SK-N-SH (cell line): Measurements from ENCODE around the gene PCBD1. TPM values are rescaled to one million over a fixed set of nuclear protein-coding genes. Genes with fewer than 3 reads are reported as not detected.

ENCODE experiments used
- CTCF ChIA-PET: fragments of 300-600, 350-600 bp; formaldehyde crosslinking; extraction: SDS; loops from one replicate; lab custom pipeline; 2021; lab: Yijun Ruan, JAX
- POLR2A ChIA-PET: fragments of 350-600 bp; sonication (Branson Sonifier 250); formaldehyde crosslinking; extraction: SDS; loops from one replicate; lab custom pipeline; 2020; ENCODE audit warnings: antibody characterized with exemption, inconsistent platforms; lab: Yijun Ruan, JAX
- DNase-seq: peaks from one replicate; pipeline ENCODE4 v3.0.0; 2012
- H2AFZ ChIP-seq: fragments of 200-600 bp; sonication (generic); 2 replicates; pipeline ENCODE4 v1.8.1; 2016; ENCODE audit warnings: antibody characterized with exemption, mild to moderate bottlenecking, low read depth
- H3F3A ChIP-seq: fragments of 200-600 bp; sonication (generic); replicated peaks from 2 replicates; pipeline ENCODE3; 2016; ENCODE audit warnings: antibody characterized with exemption, mild to moderate bottlenecking; ENCODE audit not compliant: insufficient read depth
- H3K27ac ChIP-seq, 2 experiments: fragments of 200-500 bp in 1 of 2; fragments of 200-600 bp in 1 of 2; sonication (Bioruptor generic) in 1 of 2; sonication (generic), shearing (Covaris generic) in 1 of 2; 2 replicates each; pipeline versions ENCODE4 v1.5.1 to v1.6.1; 2014 to 2016; ENCODE audit warnings: low read depth in 2 of 2, inconsistent platforms in 1 of 2, low read length in 1 of 2, mild to moderate bottlenecking in 1 of 2, mixed read lengths in 1 of 2
- H3K27me3 ChIP-seq: fragments of 200-600 bp; sonication (generic), shearing (Covaris generic); 2 replicates; pipeline ENCODE4 v1.6.1; 2016; ENCODE audit warnings: mixed run types; ENCODE audit not compliant: insufficient read depth
- H3K36me3 ChIP-seq, 2 experiments: fragments of 200-500 bp in 1 of 2; fragments of 200-600 bp in 1 of 2; sonication (Bioruptor generic) in 1 of 2; sonication (generic) in 1 of 2; replicated peaks in 1 of 2; 2 replicates each; pipeline versions ENCODE3 to v1.5.1; 2014 to 2016; ENCODE audit warnings: low read length in 1 of 2, mild to moderate bottlenecking in 1 of 2; ENCODE audit not compliant: insufficient read depth in 2 of 2, control insufficient read depth in 1 of 2
- H3K4me1 ChIP-seq, 2 experiments: fragments of 200-500 bp in 1 of 2; fragments of 200-600 bp in 1 of 2; sonication (Bioruptor generic) in 1 of 2; sonication (generic), shearing (Covaris generic) in 1 of 2; 2 replicates each; pipeline versions ENCODE4 v1.5.1 to v1.6.1; 2014 to 2016; ENCODE audit warnings: low read depth in 1 of 2, low read length in 1 of 2, mixed run types in 1 of 2; ENCODE audit not compliant: insufficient read depth in 2 of 2, control insufficient read depth in 1 of 2
- H3K4me2 ChIP-seq: fragments of 200-600 bp; sonication (generic), shearing (Covaris generic); 2 replicates; pipeline ENCODE4 v1.6.1; 2017; ENCODE audit warnings: mixed run types
- H3K4me3 ChIP-seq, 2 experiments: fragments of 200-500 bp in 1 of 2; fragments of 200-600 bp in 1 of 2; sonication (Bioruptor generic) in 1 of 2; sonication (generic), shearing (Covaris generic) in 1 of 2; 2 replicates each; pipeline versions ENCODE4 v1.5.1 to v1.8.1; 2014 to 2016; ENCODE audit warnings: low read depth in 2 of 2, inconsistent platforms in 1 of 2, low read length in 1 of 2, mild to moderate bottlenecking in 1 of 2, mixed read lengths in 1 of 2, moderate library complexity in 1 of 2
- H3K79me2 ChIP-seq: fragments of 200-600 bp; sonication (generic); 2 replicates; pipeline ENCODE4 v1.8.1; 2017; ENCODE audit warnings: mild to moderate bottlenecking; ENCODE audit not compliant: insufficient read depth
- H3K9ac ChIP-seq: fragments of 200-600 bp; sonication (generic); 2 replicates; pipeline ENCODE4 v1.6.1; 2017; ENCODE audit warnings: mixed run types
- H3K9me2 ChIP-seq: fragments of 200-600 bp; sonication (generic); 2 replicates; pipeline ENCODE4 v1.6.1; 2017; ENCODE audit warnings: mixed run types
- H3K9me3 ChIP-seq: fragments of 200-600 bp; sonication (generic); 2 replicates; pipeline ENCODE4 v1.6.1; 2017; ENCODE audit warnings: mixed run types, mild to moderate bottlenecking, moderate library complexity
- H4K20me1 ChIP-seq: fragments of 200-600 bp; sonication (generic); 2 replicates; pipeline ENCODE4 v1.6.1; 2017; ENCODE audit warnings: mild to moderate bottlenecking, mixed run types; ENCODE audit not compliant: insufficient read depth
- CHD2 ChIP-seq: fragments of 150-350 bp; IDR thresholded peaks from 2 replicates; pipeline ENCODE4 v1.6.1; 2018; ENCODE audit warnings: low read length; ENCODE audit not compliant: partially characterized antibody
- ELF1 ChIP-seq: IDR thresholded peaks from 2 replicates; pipeline ENCODE4 v1.4.0; 2012
- EP300 ChIP-seq, 2 experiments: IDR thresholded peaks; 2 replicates each; pipeline versions ENCODE4 v1.4.0 to v1.6.1; 2012; ENCODE audit warnings: borderline replicate concordance in 1 of 2, low read depth in 1 of 2, low read length in 1 of 2
- FOSL2 ChIP-seq: IDR thresholded peaks from 2 replicates; pipeline ENCODE4 v1.4.0; 2012; ENCODE audit warnings: low read depth, mild to moderate bottlenecking, moderate library complexity, borderline replicate concordance
- FOXJ3 ChIP-seq: sonication (generic); formaldehyde crosslinking; IDR thresholded peaks from 2 replicates; pipeline ENCODE4 v1.5.1; 2020; ENCODE audit warnings: mild to moderate bottlenecking, missing genetic modification reagents
- JUND ChIP-seq: IDR thresholded peaks from 2 replicates; pipeline ENCODE4 v1.4.0; 2012
- MEF2A ChIP-seq: IDR thresholded peaks from 2 replicates; pipeline ENCODE4 v1.4.0; 2012; ENCODE audit warnings: low read depth, borderline replicate concordance
- MXI1 ChIP-seq: IDR thresholded peaks from 2 replicates; pipeline ENCODE4 v1.6.1; 2012; ENCODE audit warnings: mild to moderate bottlenecking, low read depth, low read length, improper control_type of control experiment
- NFIC ChIP-seq: IDR thresholded peaks from 2 replicates; pipeline ENCODE4 v1.4.0; 2012; ENCODE audit warnings: borderline replicate concordance
- RCOR1 ChIP-seq: fragments of 150-350 bp; IDR thresholded peaks from 2 replicates; pipeline ENCODE4 v1.6.1; 2017; ENCODE audit warnings: antibody characterized with exemption, low read length
- RXRA ChIP-seq: IDR thresholded peaks from 2 replicates; pipeline ENCODE4 v1.4.0; 2012; ENCODE audit warnings: low read depth, mild to moderate bottlenecking, borderline replicate concordance
- SIN3A ChIP-seq: IDR thresholded peaks from 2 replicates; pipeline ENCODE4 v1.6.1; 2012; ENCODE audit warnings: low read depth, mild to moderate bottlenecking, low read length, moderate library complexity, borderline replicate concordance
- TAF1 ChIP-seq: IDR thresholded peaks from 2 replicates; pipeline ENCODE4 v1.6.1; 2012; ENCODE audit warnings: low read depth, mild to moderate bottlenecking, low read length, moderate library complexity, borderline replicate concordance
- WGBS: methylation state at CpG from one replicate; pipeline ENCODE4 v1.1.6; 2017; ENCODE audit warnings: low lambda C conversion rate; 5-methylcytosine and 5-hydroxymethylcytosine counted together
- polyA plus RNA-seq, 3 experiments: library from polyadenylated mRNA; depleted of rRNA; stranded (reverse); fragments of >200 nt; gene quantifications; 2 replicates each; pipeline ENCODE4 v1.2.3, GENCODE V29; 2012
- TF ChIP-seq, protein P1 (sequence below): fragments of 200-600 bp; sonication (generic); IDR thresholded peaks from 2 replicates; pipeline ENCODE4 v1.6.1; 2017; ENCODE audit warnings: antibody characterized with exemption, mild to moderate bottlenecking, moderate library complexity
- TF ChIP-seq, protein P2 (sequence below): fragments of 150-350 bp; IDR thresholded peaks from 2 replicates; pipeline ENCODE4 v1.6.1; 2016; ENCODE audit warnings: mild to moderate bottlenecking, low read depth, low read length
- TF ChIP-seq, protein P3 (sequence below): IDR thresholded peaks from 2 replicates; pipeline ENCODE4; 2012
- TF ChIP-seq, protein P4 (sequence below): IDR thresholded peaks from 2 replicates; pipeline ENCODE4 v1.4.0; 2012; ENCODE audit warnings: low read depth, borderline replicate concordance

Gene PCBD1
- polyA plus RNA-seq, 1 of the 3 experiments (the other 2 are of a cell fraction): 112 TPM

DNA sequence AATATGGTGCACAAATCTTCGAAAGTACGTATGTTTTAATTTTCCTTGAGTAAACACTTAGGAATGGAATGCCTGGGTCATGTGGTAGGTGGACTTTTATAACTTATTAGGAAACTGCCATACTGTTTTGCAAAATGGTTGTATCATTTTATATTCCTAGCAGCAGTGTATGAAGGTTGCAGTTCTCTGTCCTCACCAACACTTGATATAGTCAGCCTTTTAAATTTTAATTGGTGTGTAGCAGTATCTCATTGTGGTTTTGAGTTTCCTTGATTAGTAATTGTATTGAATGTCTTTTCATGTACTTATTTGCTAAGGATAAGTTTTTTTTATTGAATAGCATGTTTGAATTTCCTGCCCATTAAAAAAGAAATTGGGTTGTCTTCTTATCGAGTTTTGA lies 926 bp upstream of the PCBD1 start:
- WGBS: 87% methylated on average over 3 of the region's 3 CpGs
- peaks cover 6 to 47% of the 10 kb centered on the region in 2 experiments; a peak in 2 of 4 replicates for H3K4me1 ChIP-seq
- ChIA-PET CTCF (interaction anchor here (1.2 to 2.9 kb wide), 2 partner anchors 11 to 14 kb away, joined by 5 to 27 read pairs; no protein-coding TSS in a partner anchor), POLR2A (interaction anchor here (0.5 to 3.3 kb wide), 2 partner anchors 11 to 92 kb away, joined by 5 to 25 read pairs; no protein-coding TSS in a partner anchor)
- H3F3A ChIP-seq: no peaks in the 10 kb centered on the region
- no peaks in the 10 kb centered on the region for H3K9me2 ChIP-seq
- no peak for DNase-seq
- no peaks in the 10 kb centered on the region for H3K9me3 ChIP-seq
- H4K20me1 ChIP-seq: no peaks in the 10 kb centered on the region
- no peak overlapping the region for H3K4me2 ChIP-seq
- no peak overlapping the region for H3K9ac ChIP-seq
- no peaks in the 10 kb centered on the region for H3K27me3 ChIP-seq
- peak overlapping the region in 1 of 2 experiments; percentile 76; a peak in 1 of 4 replicates for H3K4me3 ChIP-seq
- TF ChIP-seq, protein P1, sequence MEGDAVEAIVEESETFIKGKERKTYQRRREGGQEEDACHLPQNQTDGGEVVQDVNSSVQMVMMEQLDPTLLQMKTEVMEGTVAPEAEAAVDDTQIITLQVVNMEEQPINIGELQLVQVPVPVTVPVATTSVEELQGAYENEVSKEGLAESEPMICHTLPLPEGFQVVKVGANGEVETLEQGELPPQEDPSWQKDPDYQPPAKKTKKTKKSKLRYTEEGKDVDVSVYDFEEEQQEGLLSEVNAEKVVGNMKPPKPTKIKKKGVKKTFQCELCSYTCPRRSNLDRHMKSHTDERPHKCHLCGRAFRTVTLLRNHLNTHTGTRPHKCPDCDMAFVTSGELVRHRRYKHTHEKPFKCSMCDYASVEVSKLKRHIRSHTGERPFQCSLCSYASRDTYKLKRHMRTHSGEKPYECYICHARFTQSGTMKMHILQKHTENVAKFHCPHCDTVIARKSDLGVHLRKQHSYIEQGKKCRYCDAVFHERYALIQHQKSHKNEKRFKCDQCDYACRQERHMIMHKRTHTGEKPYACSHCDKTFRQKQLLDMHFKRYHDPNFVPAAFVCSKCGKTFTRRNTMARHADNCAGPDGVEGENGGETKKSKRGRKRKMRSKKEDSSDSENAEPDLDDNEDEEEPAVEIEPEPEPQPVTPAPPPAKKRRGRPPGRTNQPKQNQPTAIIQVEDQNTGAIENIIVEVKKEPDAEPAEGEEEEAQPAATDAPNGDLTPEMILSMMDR: no peak
- TF ChIP-seq MEF2A (no peak), FOXJ3 (no peak), EP300 (IDR thresholded peaks at IDR 0.05; ENCODE audit: borderline replicate concordance in 1 of 2, low read depth in 1 of 2, low read length in 1 of 2) (no peak), RXRA (no peak), FOSL2 (no peak), ELF1 (no peak), RCOR1 (no peak), JUND (no peak), SIN3A (no peak), NFIC (no peak), MXI1 (no peak), CHD2 (no peak), TAF1 (no peak)
- TF ChIP-seq, protein P2, sequence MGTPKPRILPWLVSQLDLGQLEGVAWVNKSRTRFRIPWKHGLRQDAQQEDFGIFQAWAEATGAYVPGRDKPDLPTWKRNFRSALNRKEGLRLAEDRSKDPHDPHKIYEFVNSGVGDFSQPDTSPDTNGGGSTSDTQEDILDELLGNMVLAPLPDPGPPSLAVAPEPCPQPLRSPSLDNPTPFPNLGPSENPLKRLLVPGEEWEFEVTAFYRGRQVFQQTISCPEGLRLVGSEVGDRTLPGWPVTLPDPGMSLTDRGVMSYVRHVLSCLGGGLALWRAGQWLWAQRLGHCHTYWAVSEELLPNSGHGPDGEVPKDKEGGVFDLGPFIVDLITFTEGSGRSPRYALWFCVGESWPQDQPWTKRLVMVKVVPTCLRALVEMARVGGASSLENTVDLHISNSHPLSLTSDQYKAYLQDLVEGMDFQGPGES: no peak
- TF ChIP-seq, protein P3, sequence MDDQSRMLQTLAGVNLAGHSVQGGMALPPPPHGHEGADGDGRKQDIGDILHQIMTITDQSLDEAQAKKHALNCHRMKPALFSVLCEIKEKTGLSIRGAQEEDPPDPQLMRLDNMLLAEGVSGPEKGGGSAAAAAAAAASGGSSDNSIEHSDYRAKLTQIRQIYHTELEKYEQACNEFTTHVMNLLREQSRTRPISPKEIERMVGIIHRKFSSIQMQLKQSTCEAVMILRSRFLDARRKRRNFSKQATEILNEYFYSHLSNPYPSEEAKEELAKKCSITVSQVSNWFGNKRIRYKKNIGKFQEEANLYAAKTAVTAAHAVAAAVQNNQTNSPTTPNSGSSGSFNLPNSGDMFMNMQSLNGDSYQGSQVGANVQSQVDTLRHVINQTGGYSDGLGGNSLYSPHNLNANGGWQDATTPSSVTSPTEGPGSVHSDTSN: no peak
- TF ChIP-seq, protein P4, sequence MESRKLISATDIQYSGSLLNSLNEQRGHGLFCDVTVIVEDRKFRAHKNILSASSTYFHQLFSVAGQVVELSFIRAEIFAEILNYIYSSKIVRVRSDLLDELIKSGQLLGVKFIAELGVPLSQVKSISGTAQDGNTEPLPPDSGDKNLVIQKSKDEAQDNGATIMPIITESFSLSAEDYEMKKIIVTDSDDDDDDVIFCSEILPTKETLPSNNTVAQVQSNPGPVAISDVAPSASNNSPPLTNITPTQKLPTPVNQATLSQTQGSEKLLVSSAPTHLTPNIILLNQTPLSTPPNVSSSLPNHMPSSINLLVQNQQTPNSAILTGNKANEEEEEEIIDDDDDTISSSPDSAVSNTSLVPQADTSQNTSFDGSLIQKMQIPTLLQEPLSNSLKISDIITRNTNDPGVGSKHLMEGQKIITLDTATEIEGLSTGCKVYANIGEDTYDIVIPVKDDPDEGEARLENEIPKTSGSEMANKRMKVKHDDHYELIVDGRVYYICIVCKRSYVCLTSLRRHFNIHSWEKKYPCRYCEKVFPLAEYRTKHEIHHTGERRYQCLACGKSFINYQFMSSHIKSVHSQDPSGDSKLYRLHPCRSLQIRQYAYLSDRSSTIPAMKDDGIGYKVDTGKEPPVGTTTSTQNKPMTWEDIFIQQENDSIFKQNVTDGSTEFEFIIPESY: no peak
- TF ChIP-seq, all 33 proteins: peak for 0
- Histone ChIP-seq H2AFZ (no peak overlapping the region), H3K27ac (peak overlapping the region in 1 of 2 experiments; percentile 98; a peak in 2 of 4 replicates), H3K79me2 (no peaks in the 10 kb centered on the region), H3K36me3 (peaks cover 0 to 11% of the 10 kb centered on the region in 2 experiments)
